Measurements from ENCODE around the gene GSG1L.
"Not testable (repeated sequence)": the region's sequence is repeated elsewhere in the genome, so short reads cannot be mapped to it uniquely, and the experiment has no call there.

Gene GSG1L

GRCh38 chr16:27901956-27902355 is 161.6 kb downstream of the GSG1L start:
- DNase-seq (ENCODE audit: low read depth): no peak

- DNase-seq (ENCODE audit: low read depth): no peak
Measured at GRCh38 chr16:27899736-27900135, 163.8 kb downstream of the GSG1L start.

- no peak for DNase-seq (ENCODE audit: low read depth)
Measured at GRCh38 chr16:27894386-27894785, 169.1 kb downstream of the GSG1L start.

GRCh38 chr16:27892879-27893278 is 170.6 kb downstream of the GSG1L start:
- no peak for DNase-seq (ENCODE audit: low read depth)

GRCh38 chr16:27890866-27891265 is 172.6 kb downstream of the GSG1L start:
- no peak for DNase-seq (ENCODE audit: low read depth)

- no peak for DNase-seq (ENCODE audit: low read depth)
Measured at GRCh38 chr16:27890006-27890405, 173.5 kb downstream of the GSG1L start.

GRCh38 chr16:27883576-27883975 is 179.9 kb downstream of the GSG1L start:
- DNase-seq (ENCODE audit: low read depth): no peak

- DNase-seq (ENCODE audit: low read depth): no peak
Measured at GRCh38 chr16:27880287-27880686, 183.2 kb downstream of the GSG1L start.

- DNase-seq (ENCODE audit: low read depth): no peak
Measured at GRCh38 chr16:27879601-27880247, 183.8 kb downstream of the GSG1L start.

- DNase-seq (ENCODE audit: low read depth): not testable (repeated sequence)
Measured at GRCh38 chr16:27872627-27873026, 190.9 kb downstream of the GSG1L start.

GRCh38 chr16:27870116-27870798 is 193.3 kb downstream of the GSG1L start:
- DNase-seq (ENCODE audit: low read depth): no peak

- DNase-seq (ENCODE audit: low read depth): no peak
Measured at GRCh38 chr16:27869411-27869810, 194.1 kb downstream of the GSG1L start.

- no peak for DNase-seq (ENCODE audit: low read depth)
Measured at GRCh38 chr16:27868180-27868579, 195.3 kb downstream of the GSG1L start.

GRCh38 chr16:27867122-27868110 is 196.1 kb downstream of the GSG1L start:
- no peak for DNase-seq (ENCODE audit: low read depth)

- DNase-seq (ENCODE audit: low read depth): no peak
Measured at GRCh38 chr16:27863377-27863776, 200.1 kb downstream of the GSG1L start.

GRCh38 chr16:27862953-27863352 is 200.6 kb downstream of the GSG1L start:
- no peak for DNase-seq (ENCODE audit: low read depth)

GRCh38 chr16:27860091-27860490 is 203.4 kb downstream of the GSG1L start:
- DNase-seq (ENCODE audit: low read depth): no peak

- DNase-seq (ENCODE audit: low read depth): no peak
Measured at GRCh38 chr16:27859020-27859419, 204.5 kb downstream of the GSG1L start.

- no peak for DNase-seq (ENCODE audit: low read depth)
Measured at GRCh38 chr16:27853651-27854050, 209.9 kb downstream of the GSG1L start.

- no peak for DNase-seq (ENCODE audit: low read depth)
Measured at GRCh38 chr16:27853101-27853500, 210.4 kb downstream of the GSG1L start.

GRCh38 chr16:27852681-27853080 is 210.8 kb downstream of the GSG1L start:
- no peak for DNase-seq (ENCODE audit: low read depth)

GRCh38 chr16:27852116-27852515 is 211.4 kb downstream of the GSG1L start:
- DNase-seq (ENCODE audit: low read depth): no peak

GRCh38 chr16:27851586-27851985 is 211.9 kb downstream of the GSG1L start:
- DNase-seq (ENCODE audit: low read depth): no peak

All from GM04503 (cell line).